Stimulated activated CD4-positive, alpha-beta T cell treated with anti-CD3 and anti-CD28 coated beads, Interleukin-4, amount 100 ng/mL, for 48 hours (primary cell): ENCODE data around the gene TNNI2.

Experiments
- DNase-seq, 2 donors: peaks; one replicate each; pipeline ENCODE4 v3.0.0-alpha.2; 2020; ENCODE audit warnings: low read depth in 2 of 2

TNNI2 gene

GRCh38 chr11:1834779-1835670, 3.8 kb upstream of the TNNI2 start, which contains the start of gene SYT8:
SYT8 (plus strand) TSS chr11:1834990; CDS start chr11:1835106, 116 bp downstream.
- DNase-seq = no peak

- DNase-seq = no peak
Measured at GRCh38 chr11:1835671-1836010, 3.1 kb upstream of the TNNI2 start.

- no peak for DNase-seq
Measured at GRCh38 chr11:1836011-1836945, 2.5 kb upstream of the TNNI2 start.

GRCh38 chr11:1837171-1838076, 1.4 kb upstream of the TNNI2 start:
- peak; percentile 68 to 74 for DNase-seq

GRCh38 chr11:1838077-1838425, 730 bp upstream of the TNNI2 start:
- no peak for DNase-seq

- no peak for DNase-seq
Measured at GRCh38 chr11:1839204-1839923, 583 bp downstream of the TNNI2 start.

- DNase-seq = no peak
Measured at GRCh38 chr11:1839924-1840779, 1.4 kb downstream of the TNNI2 start.

GRCh38 chr11:1840780-1841480, 2.1 kb downstream of the TNNI2 start:
- no peak for DNase-seq

GRCh38 chr11:1841511-1842148, 2.8 kb downstream of the TNNI2 start:
- no peak for DNase-seq

- no peak for DNase-seq
Measured at GRCh38 chr11:1842149-1843097, 3.6 kb downstream of the TNNI2 start.

GRCh38 chr11:1843098-1843473, 4.3 kb downstream of the TNNI2 start:
- no peak for DNase-seq

- DNase-seq = no peak
Measured at GRCh38 chr11:1843796-1844195, 5.0 kb downstream of the TNNI2 start.

- peak in 1 of 2 donors; percentile 31 for DNase-seq
Measured at GRCh38 chr11:1844221-1845094, 5.7 kb downstream of the TNNI2 start.

- DNase-seq = no peak
Measured at GRCh38 chr11:1845095-1845429, 6.3 kb downstream of the TNNI2 start.

- no peak for DNase-seq
Measured at GRCh38 chr11:1845561-1846452, 7.0 kb downstream of the TNNI2 start.

GRCh38 chr11:1846453-1846932, 7.7 kb downstream of the TNNI2 start:
- no peak for DNase-seq
